Caco-2 (cell line): Measurements from ENCODE around the gene TNS3. TPM values are rescaled to one million over a fixed set of nuclear protein-coding genes. Genes with fewer than 3 reads are reported as not detected.

Experiments
- BruUV-seq: library from RNA; stranded (reverse); fragments of 400-500 nt; replicated peaks from 2 replicates; lab custom pipeline; 2021; lab: Mats Ljungman, UMichigan
- CTCF ChIA-PET: fragments of 300-600 bp; sonication (Branson Sonifier 250); formaldehyde crosslinking; loops from one replicate; lab custom pipeline; 2022; ENCODE audit warnings: antibody characterized with exemption; lab: Charles Lee
- POLR2A ChIA-PET: fragments of 300-600 bp; sonication (Branson Sonifier 250); formaldehyde crosslinking; loops from one replicate; lab custom pipeline; 2022; ENCODE audit warnings: antibody characterized with exemption; lab: Charles Lee
- DNase-seq, 2 experiments: peaks; one replicate each; pipeline versions ENCODE4 v3.0.0 to v3.0.0-alpha.2; 2020 to 2022
- H3K27me3 ChIP-seq: replicated peaks from 2 replicates; pipeline ENCODE4 v1.6.0; 2011; ENCODE audit warnings: low read length; ENCODE audit not compliant: control insufficient read depth, insufficient read depth
- H3K36me3 ChIP-seq: 2 replicates; pipeline ENCODE4 v1.5.1; 2011; ENCODE audit warnings: low read length; ENCODE audit not compliant: control insufficient read depth, insufficient read depth
- H3K4me1 ChIP-seq: fragments of 250-450 bp; sonication (Bioruptor Pico); 2 replicates; pipeline ENCODE4 v1.5.1; 2020; ENCODE audit warnings: mild to moderate bottlenecking
- H3K4me3 ChIP-seq: 2 replicates; pipeline ENCODE4 v1.5.1; 2011; ENCODE audit warnings: low read depth, mild to moderate bottlenecking, control low read depth, low read length
- H3K9me3 ChIP-seq: fragments of 250-450 bp; sonication (Bioruptor Pico); 2 replicates; pipeline ENCODE4 v1.5.1; 2020; ENCODE audit warnings: mild to moderate bottlenecking, moderate library complexity
- H3K27ac Mint-ChIP-seq: one replicate; pipeline ENCODE4 v1.8.0; 2022; ENCODE audit warnings: mixed read lengths; ENCODE audit not compliant: unreplicated experiment
- H3K27me3 Mint-ChIP-seq: one replicate; pipeline ENCODE4 v1.8.0; 2022; ENCODE audit warnings: mixed read lengths; ENCODE audit not compliant: insufficient read depth, unreplicated experiment
- H3K36me3 Mint-ChIP-seq: one replicate; pipeline ENCODE4 v1.8.0; 2022; ENCODE audit warnings: mild to moderate bottlenecking, mixed read lengths; ENCODE audit not compliant: insufficient read depth, unreplicated experiment
- H3K4me1 Mint-ChIP-seq: one replicate; pipeline ENCODE4 v1.8.0; 2022; ENCODE audit warnings: low read depth, mixed read lengths; ENCODE audit not compliant: unreplicated experiment
- H3K4me3 Mint-ChIP-seq: one replicate; pipeline ENCODE4 v1.8.0; 2022; ENCODE audit warnings: mild to moderate bottlenecking, moderate library complexity, mixed read lengths; ENCODE audit not compliant: unreplicated experiment
- H3K9me3 Mint-ChIP-seq: one replicate; pipeline ENCODE4 v1.8.0; 2022; ENCODE audit warnings: mixed read lengths; ENCODE audit not compliant: unreplicated experiment
- intact Hi-C: fragments of 100-400 bp; cut with micrococcal nuclease; formaldehyde crosslinking; loops from one replicate; pipeline ENCODE4 v1.10.0; 2022; ENCODE audit not compliant: unreplicated experiment
- total RNA-seq: library from RNA; stranded (reverse); gene quantifications from 2 replicates; pipeline ENCODE4 v1.2.3, GENCODE V29; 2022
- TF ChIP-seq, protein P1 (sequence below), 2 experiments: fragments of 200-600 bp in 1 of 2; IDR thresholded peaks; 1 replicate in 1 of 2; 2 replicates in 1 of 2; pipeline versions ENCODE4 v1.5.1 to v1.8.0; 2011 to 2022; ENCODE audit warnings: antibody characterized with exemption in 1 of 2, control low read depth in 1 of 2, inconsistent platforms in 1 of 2, low read depth in 1 of 2, low read length in 1 of 2, mild to moderate bottlenecking in 1 of 2, moderate library complexity in 1 of 2; ENCODE audit not compliant: insufficient read depth in 1 of 2, severe bottlenecking in 1 of 2, unreplicated experiment in 1 of 2

TNS3 gene
- total RNA-seq, 1 experiment from 2014 or later = 263 TPM

DNA sequence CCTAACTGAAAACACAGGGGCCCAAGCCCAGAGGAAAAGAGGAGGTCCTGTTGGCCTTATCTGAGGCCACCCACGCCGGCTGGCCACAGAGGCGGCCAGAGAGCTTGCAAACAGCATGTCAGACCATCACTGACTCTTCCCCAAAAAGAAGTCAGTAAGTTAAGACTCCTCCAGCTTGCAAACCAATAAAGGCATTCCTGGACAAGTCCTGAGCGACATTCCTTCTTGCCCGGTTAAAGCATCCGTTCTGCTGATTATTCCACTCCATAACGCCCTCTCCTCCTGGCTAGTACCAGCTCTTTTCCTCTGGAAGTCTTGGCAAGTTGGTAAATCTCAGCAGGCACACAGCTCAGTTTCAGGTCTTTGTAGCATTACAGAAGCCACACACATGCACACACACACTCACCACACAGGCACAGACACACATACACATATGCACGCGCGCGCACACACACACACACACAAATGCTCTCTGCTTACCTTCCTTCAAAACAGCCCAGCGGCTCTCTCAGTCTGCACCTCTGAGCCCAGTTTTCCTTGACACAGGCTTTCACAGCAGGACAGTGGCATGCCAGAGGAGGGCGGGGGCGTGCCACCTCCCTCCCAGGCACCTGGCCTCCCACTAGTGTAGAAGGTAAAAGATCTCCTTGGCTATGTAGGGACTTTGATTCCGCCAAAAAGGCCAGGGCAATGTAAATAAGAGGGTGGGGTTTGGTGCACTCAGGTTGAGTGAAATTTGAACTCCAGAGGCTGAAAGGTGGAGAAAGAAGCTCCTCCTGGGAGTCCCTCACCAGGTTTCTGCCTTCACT, 201.4 kb downstream of the TNS3 start:
- no peaks in the 10 kb centered on the region for H3K27me3 ChIP-seq
- H3K4me3 ChIP-seq = peak overlapping the region; percentile 13; the same call in 1 of the 2 replicates
- peak; percentile 57 to 75 for DNase-seq
- CTCF ChIA-PET = interaction anchor here (1.4 kb wide), 1 partner anchor 114 kb away, joined by 10 read pairs; no protein-coding TSS in a partner anchor
- H3K36me3 ChIP-seq = peaks cover 8% of the 10 kb centered on the region
- POLR2A ChIA-PET = no interaction called here
- Mint-ChIP-seq H3K27ac (peak overlapping the region; percentile 57), H3K36me3 (peaks cover 95% of the 10 kb centered on the region), H3K4me1 (peaks cover 40% of the 10 kb centered on the region), H3K27me3 (no peaks in the 10 kb centered on the region), H3K9me3 (no peaks in the 10 kb centered on the region), H3K4me3 (peak overlapping the region; percentile 5)
- H3K9me3 ChIP-seq = no peaks in the 10 kb centered on the region
- H3K4me1 ChIP-seq = peaks cover 47% of the 10 kb centered on the region
- TF ChIP-seq, protein P1, sequence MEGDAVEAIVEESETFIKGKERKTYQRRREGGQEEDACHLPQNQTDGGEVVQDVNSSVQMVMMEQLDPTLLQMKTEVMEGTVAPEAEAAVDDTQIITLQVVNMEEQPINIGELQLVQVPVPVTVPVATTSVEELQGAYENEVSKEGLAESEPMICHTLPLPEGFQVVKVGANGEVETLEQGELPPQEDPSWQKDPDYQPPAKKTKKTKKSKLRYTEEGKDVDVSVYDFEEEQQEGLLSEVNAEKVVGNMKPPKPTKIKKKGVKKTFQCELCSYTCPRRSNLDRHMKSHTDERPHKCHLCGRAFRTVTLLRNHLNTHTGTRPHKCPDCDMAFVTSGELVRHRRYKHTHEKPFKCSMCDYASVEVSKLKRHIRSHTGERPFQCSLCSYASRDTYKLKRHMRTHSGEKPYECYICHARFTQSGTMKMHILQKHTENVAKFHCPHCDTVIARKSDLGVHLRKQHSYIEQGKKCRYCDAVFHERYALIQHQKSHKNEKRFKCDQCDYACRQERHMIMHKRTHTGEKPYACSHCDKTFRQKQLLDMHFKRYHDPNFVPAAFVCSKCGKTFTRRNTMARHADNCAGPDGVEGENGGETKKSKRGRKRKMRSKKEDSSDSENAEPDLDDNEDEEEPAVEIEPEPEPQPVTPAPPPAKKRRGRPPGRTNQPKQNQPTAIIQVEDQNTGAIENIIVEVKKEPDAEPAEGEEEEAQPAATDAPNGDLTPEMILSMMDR (IDR thresholded peaks at IDR 0.05; ENCODE audit: insufficient read depth in 1 of 2, low read depth in 1 of 2, low read length in 1 of 2, severe bottlenecking in 1 of 2, unreplicated experiment in 1 of 2) = no peak
- BruUV-seq = no TSS peak
- intact Hi-C loops = loop anchor here (10.0 kb wide), 1 partner anchor 116 kb away; no protein-coding TSS in a partner anchor

DNA sequence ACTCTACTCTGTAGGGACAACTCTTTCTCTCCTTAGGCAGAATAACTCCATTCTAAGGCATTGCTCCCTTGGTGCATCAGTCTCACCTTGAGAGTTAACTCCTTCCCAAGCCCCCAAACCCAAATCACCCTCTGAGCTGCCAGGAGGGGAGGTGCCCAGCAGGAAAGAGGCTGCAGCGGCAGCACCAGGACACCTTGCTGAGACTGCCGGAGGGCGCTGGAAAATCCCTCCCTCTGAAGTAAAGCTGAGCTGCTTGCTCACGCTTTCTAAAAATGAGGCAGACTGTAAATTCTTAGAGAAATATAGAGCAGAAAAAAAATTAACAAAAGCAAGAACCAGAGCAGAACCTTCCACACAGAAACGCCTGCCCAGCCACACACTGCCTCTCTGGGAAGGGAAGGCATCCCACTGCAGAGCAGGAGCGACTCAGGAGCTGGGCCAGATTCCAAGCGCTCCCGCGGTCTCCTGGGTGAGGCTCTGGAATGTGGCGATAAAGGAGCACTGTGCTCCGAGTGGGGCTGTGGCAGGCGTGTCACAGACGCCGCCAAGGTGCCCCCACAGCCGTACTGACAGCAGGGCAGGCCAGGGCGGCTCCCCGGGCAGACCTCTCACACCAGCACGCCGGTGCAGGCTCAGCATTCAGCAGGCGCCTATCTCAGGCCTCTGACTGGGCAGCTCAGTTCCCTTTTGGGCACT, 202.1 kb downstream of the TNS3 start:
- Histone ChIP-seq H3K4me1 (peaks cover 39% of the 10 kb centered on the region), H3K36me3 (peaks cover 4% of the 10 kb centered on the region; the same call in 1 of the 2 replicates), H3K4me3 (no peak overlapping the region), H3K27me3 (no peaks in the 10 kb centered on the region), H3K9me3 (no peaks in the 10 kb centered on the region)
- no peak for DNase-seq
- TF ChIP-seq, protein P1 (IDR thresholded peaks at IDR 0.05; ENCODE audit: insufficient read depth in 1 of 2, low read depth in 1 of 2, low read length in 1 of 2, severe bottlenecking in 1 of 2, unreplicated experiment in 1 of 2) = no peak
- ChIA-PET CTCF (interaction anchor here (0.6 kb wide), 1 partner anchor 722 kb away, joined by 3 read pairs; no protein-coding TSS in a partner anchor), POLR2A (no interaction called here)
- Mint-ChIP-seq H3K4me1 (peaks cover 33% of the 10 kb centered on the region), H3K4me3 (no peak overlapping the region), H3K36me3 (peaks cover 95% of the 10 kb centered on the region), H3K9me3 (no peaks in the 10 kb centered on the region), H3K27ac (peak overlapping the region; percentile 57), H3K27me3 (no peaks in the 10 kb centered on the region)
- intact Hi-C loops = loop anchor here (10.0 kb wide), 1 partner anchor 115 kb away; no protein-coding TSS in a partner anchor
- no TSS peak for BruUV-seq

DNA sequence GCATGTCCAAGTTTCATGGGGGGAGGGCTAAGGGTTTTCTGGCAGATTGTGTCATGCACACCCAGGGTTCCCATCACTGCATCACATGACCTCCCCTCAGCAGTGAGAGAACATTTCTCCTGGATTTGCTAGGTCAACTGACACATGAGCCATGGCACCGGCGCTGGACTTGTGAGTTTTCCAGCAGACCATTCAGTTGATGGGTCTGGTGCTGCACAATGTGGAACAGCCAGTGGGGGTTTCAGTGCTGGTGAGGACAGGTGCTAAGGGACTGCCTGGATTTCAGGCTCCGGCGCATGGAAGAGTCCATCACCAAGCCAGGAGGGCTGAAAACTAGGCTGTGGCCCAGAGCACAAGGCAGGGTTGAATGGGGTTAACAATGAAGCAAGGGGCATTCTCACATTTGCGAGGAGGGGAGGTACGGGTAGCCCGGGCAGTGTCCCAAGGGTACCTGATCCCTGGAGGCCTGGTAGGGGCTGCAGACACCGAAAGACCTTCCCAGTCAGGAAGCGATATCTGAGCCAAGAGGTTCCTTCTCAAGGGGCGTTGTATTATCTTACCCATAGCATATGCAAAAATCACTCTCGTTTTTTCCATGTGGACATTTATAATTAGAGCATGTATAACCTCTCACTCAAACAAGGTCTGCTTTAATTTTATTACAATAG, 203.0 kb downstream of the TNS3 start:
- Histone ChIP-seq H3K9me3 (no peaks in the 10 kb centered on the region), H3K27me3 (no peaks in the 10 kb centered on the region), H3K4me3 (no peak overlapping the region), H3K36me3 (peaks cover 2% of the 10 kb centered on the region; the same call in 1 of the 2 replicates), H3K4me1 (peaks cover 32% of the 10 kb centered on the region)
- H3K27ac Mint-ChIP-seq = peak overlapping the region; percentile 28
- DNase-seq = no peak
- H3K4me1 Mint-ChIP-seq = peaks cover 24% of the 10 kb centered on the region
- ChIA-PET POLR2A (no interaction called here), CTCF (interaction anchor here (0.6 kb wide), 1 partner anchor 723 kb away, joined by 3 read pairs; no protein-coding TSS in a partner anchor)
- TF ChIP-seq, protein P1 (IDR thresholded peaks at IDR 0.05; ENCODE audit: insufficient read depth in 1 of 2, low read depth in 1 of 2, low read length in 1 of 2, severe bottlenecking in 1 of 2, unreplicated experiment in 1 of 2) = no peak
- H3K9me3 Mint-ChIP-seq = no peaks in the 10 kb centered on the region
- BruUV-seq = no TSS peak
- no peaks in the 10 kb centered on the region for H3K27me3 Mint-ChIP-seq
- H3K36me3 Mint-ChIP-seq = peaks cover 95% of the 10 kb centered on the region
- no peak overlapping the region for H3K4me3 Mint-ChIP-seq
- intact Hi-C loops = no loop called here
